Adrenal gland (tissue), 12 donors: ENCODE results near the gene TFF3. TPM values are rescaled to one million over a fixed set of nuclear protein-coding genes. Genes with fewer than 3 reads are reported as not detected.

Source experiments
- DNase-seq, 7 donors: peaks; one replicate each; pipeline ENCODE4 v3.0.0-alpha.2; 2019 to 2020
- H3K27ac ChIP-seq, 5 donors: fragments of 200-600 bp; sonication (generic) in 4 of 5; 1 replicate in 3 of 5; 2 replicates in 2 of 5; pipeline versions ENCODE4 v1.5.1 to v1.8.0; 2016 to 2020; ENCODE audit warnings: mild to moderate bottlenecking in 1 of 5
- H3K27me3 ChIP-seq: fragments of 200-600 bp; 2 replicates; pipeline ENCODE4 v1.8.0; 2021
- H3K36me3 ChIP-seq, 2 donors: fragments of 200-600 bp; replicated peaks in 1 of 2; 1 replicate in 1 of 2; 2 replicates in 1 of 2; pipeline versions ENCODE4 v1.5.1 to v1.8.0; 2018 to 2022
- H3K4me1 ChIP-seq, 2 donors: fragments of 200-600 bp; replicated peaks in 1 of 2; 1 replicate in 1 of 2; 2 replicates in 1 of 2; pipeline versions ENCODE4 v1.5.1 to v1.8.0; 2018 to 2021
- H3K4me3 ChIP-seq, 4 donors: fragments of 200-600 bp; sonication (generic) in 3 of 4; one replicate each; pipeline ENCODE4 v1.5.1; 2016 to 2018
- H3K9me3 ChIP-seq, 3 donors: fragments of 200-600 bp; sonication (generic) in 1 of 3; replicated peaks in 1 of 3; 1 replicate in 2 of 3; 2 replicates in 1 of 3; pipeline versions ENCODE4 v1.5.1 to v1.8.0; 2016 to 2021
- CTCF ChIP-seq, 6 experiments: fragments of 450-650 bp in 4 of 6; fragments of 200-600 bp in 2 of 6; sonication (generic) in 1 of 6; IDR thresholded peaks; 1 replicate in 5 of 6; 2 replicates in 1 of 6; pipeline versions ENCODE4 v1.5.1 to v1.8.0; 2016 to 2021; ENCODE audit warnings: antibody characterized with exemption in 6 of 6, mild to moderate bottlenecking in 2 of 6, moderate library complexity in 1 of 6
- POLR2A ChIP-seq, 2 donors: fragments of 450-650 bp; IDR thresholded peaks; one replicate each; pipeline ENCODE4 v1.6.1; 2017; ENCODE audit warnings: antibody characterized with exemption in 2 of 2, mild to moderate bottlenecking in 2 of 2, moderate library complexity in 1 of 2
- WGBS, 4 donors: extraction: QIAGEN DNeasy Blood & Tissue Kit in 2 of 4; methylation state at CpG; one replicate each; pipeline versions ENCODE4 v1.1.5 to v1.1.7; 2013 to 2017; 5-methylcytosine and 5-hydroxymethylcytosine counted together
- intact Hi-C, 2 donors: fragments of 100-400 bp; cut with DNase I; formaldehyde crosslinking; loops; one replicate each; pipeline versions ENCODE4 v1.14.1 to v1.15.0; 2022 to 2023
- polyA plus RNA-seq, 3 donors: library from polyadenylated mRNA; stranded (reverse); fragments of 200-250 nt in 2 of 3; fragments of 350-450 nt in 1 of 3; fragmentation: Illumina TruSeq in 1 of 3; extraction: RNeasy Lipid Tissue Mini Kit (QIAGEN cat#74804) in 1 of 3; gene quantifications; one replicate each; pipeline ENCODE4 v1.2.3, GENCODE V29; 2013 to 2014
- total RNA-seq, 9 donors: library from RNA; depleted of rRNA in 4 of 9; stranded (reverse); fragments of >200 nt in 4 of 9; fragments of 120-200 nt in 1 of 9; fragmentation: NEBNext Ultra II Directional in 1 of 9; extraction: Animal tissue kit (Norgen Biotek cat#: 25700) in 1 of 9; gene quantifications; one replicate each; pipeline versions ENCODE4 v1.1.0 to v1.2.4, GENCODE V29; 2013 to 2023
- donor health status: healthy with polysubstance abuse.
- donor health status: Bipolar disorder and iron deficiency.
- donor health status: DM: yes; HTN: yes; CAD: no.
- donor health status: DM: no; HTN: no; CAD: no.
- donor health status: DM: no; HTN: no; CAD: no.
- donor health status: DM: yes; HTN: yes; CAD: no.

The TFF3 gene
- total and polyA plus RNA-seq, 12 donors = 1.2 to 42.3 (median 11.1) TPM

- DNase-seq = peak in 2 of 7 donors; percentile 9 to 34
- H3K9me3 ChIP-seq = no peaks in the 10 kb centered on the region
- H3K36me3 ChIP-seq = no peaks in the 10 kb centered on the region
- no peak overlapping the region for H3K27ac ChIP-seq
- intact Hi-C loops = no loop called here
- H3K4me3 ChIP-seq = no peak overlapping the region
- TF ChIP-seq CTCF (IDR thresholded peaks at IDR 0.05) = no peak
- no peak for TF ChIP-seq POLR2A (IDR thresholded peaks at IDR 0.05)
- no peaks in the 10 kb centered on the region for H3K4me1 ChIP-seq
- 82 to 88% (median 85%) methylated on average over 6 of the region's 6 CpGs for WGBS, 4 donors
- no peaks in the 10 kb centered on the region for H3K27me3 ChIP-seq
These were observed 28.3 kb upstream of the TFF3 start for GRCh38 chr21:42343556-42343955.

GRCh38 chr21:42343101-42343500, 27.9 kb upstream of the TFF3 start:
- Histone ChIP-seq H3K36me3 (no peaks in the 10 kb centered on the region), H3K27me3 (no peaks in the 10 kb centered on the region), H3K4me1 (no peaks in the 10 kb centered on the region), H3K9me3 (no peaks in the 10 kb centered on the region), H3K4me3 (no peak overlapping the region), H3K27ac (no peak overlapping the region)
- 73 to 82% (median 76%) methylated on average over 7 to 10 of the region's 10 CpGs for WGBS, 4 donors
- intact Hi-C loops = no loop called here
- DNase-seq = peak in 1 of 7 donors; percentile 2
- TF ChIP-seq POLR2A (IDR thresholded peaks at IDR 0.05) (no peak), CTCF (IDR thresholded peaks at IDR 0.05) (no peak)

GRCh38 chr21:42341776-42342542, 26.8 kb upstream of the TFF3 start:
- intact Hi-C loops = no loop called here
- peak in 2 of 7 donors; percentile 10 to 42 for DNase-seq
- H3K27ac ChIP-seq = no peak overlapping the region
- WGBS, 4 donors = 87 to 94% (median 91%) methylated on average over 15 of the region's 15 CpGs
- no peak for TF ChIP-seq CTCF (IDR thresholded peaks at IDR 0.05)
- TF ChIP-seq POLR2A (IDR thresholded peaks at IDR 0.05) = no peak
- peaks cover 6% of the 10 kb centered on the region for H3K27me3 ChIP-seq
- no peaks in the 10 kb centered on the region for H3K9me3 ChIP-seq
- H3K4me3 ChIP-seq = no peak overlapping the region
- H3K36me3 ChIP-seq = no peaks in the 10 kb centered on the region
- no peaks in the 10 kb centered on the region for H3K4me1 ChIP-seq

- Histone ChIP-seq H3K4me3 (no peak overlapping the region), H3K4me1 (no peaks in the 10 kb centered on the region), H3K9me3 (no peaks in the 10 kb centered on the region), H3K27me3 (peaks cover 18% of the 10 kb centered on the region), H3K27ac (no peak overlapping the region), H3K36me3 (no peaks in the 10 kb centered on the region)
- DNase-seq = peak in 2 of 7 donors; percentile 12 to 39
- 73 to 83% (median 80%) methylated on average over 22 to 24 of the region's 24 CpGs for WGBS, 4 donors
- TF ChIP-seq POLR2A (IDR thresholded peaks at IDR 0.05) (no peak), CTCF (IDR thresholded peaks at IDR 0.05) (no peak)
- intact Hi-C loops = no loop called here
These were observed 25.2 kb upstream of the TFF3 start for GRCh38 chr21:42340187-42341050.
